Glutamatergic neuron (in vitro differentiated cells): ENCODE measurements around the gene METRN. TPM values are rescaled to one million over a fixed set of nuclear protein-coding genes. Genes with fewer than 3 reads are reported as not detected.

Source experiments
- DNase-seq: peaks from one replicate; pipeline ENCODE4 v3.0.0; 2022
- H3K27ac Mint-ChIP-seq: one replicate; pipeline ENCODE4 v1.8.0; 2020; ENCODE audit warnings: mild to moderate bottlenecking, mixed read lengths, inconsistent platforms; ENCODE audit not compliant: unreplicated experiment
- H3K27me3 Mint-ChIP-seq: one replicate; pipeline ENCODE4 v1.8.0; 2020; ENCODE audit warnings: mild to moderate bottlenecking, moderate library complexity, mixed read lengths, inconsistent platforms; ENCODE audit not compliant: unreplicated experiment
- H3K36me3 Mint-ChIP-seq: one replicate; pipeline ENCODE4 v1.8.0; 2020; ENCODE audit warnings: mild to moderate bottlenecking, mixed read lengths, inconsistent platforms; ENCODE audit not compliant: unreplicated experiment
- H3K4me1 Mint-ChIP-seq: one replicate; pipeline ENCODE4 v1.8.0; 2020; ENCODE audit warnings: mild to moderate bottlenecking, low read depth, mixed read lengths, inconsistent platforms; ENCODE audit not compliant: unreplicated experiment
- H3K4me3 Mint-ChIP-seq: one replicate; pipeline ENCODE4 v1.8.0; 2020; ENCODE audit warnings: mild to moderate bottlenecking, mixed read lengths, inconsistent platforms; ENCODE audit not compliant: unreplicated experiment
- H3K9me3 Mint-ChIP-seq: one replicate; pipeline ENCODE4 v1.8.0; 2020; ENCODE audit warnings: mild to moderate bottlenecking, moderate library complexity, mixed read lengths, inconsistent platforms; ENCODE audit not compliant: unreplicated experiment
- total RNA-seq: library from RNA; stranded (reverse); fragmentation: NEBNext Ultra II Directional; extraction: Animal tissue kit (Norgen Biotek cat#: 25700); gene quantifications from one replicate; pipeline ENCODE4 v1.2.1, GENCODE V29; 2021; ENCODE audit not compliant: unreplicated experiment
- TF ChIP-seq, protein P1 (sequence below): fragments of 200-600 bp; sonication (generic); IDR thresholded peaks from one replicate; pipeline ENCODE4 v1.5.0; 2021; ENCODE audit not compliant: partially characterized antibody, unreplicated experiment

Gene METRN
- total RNA-seq, 1 donor from 2014 or later, result 134 TPM

DNA sequence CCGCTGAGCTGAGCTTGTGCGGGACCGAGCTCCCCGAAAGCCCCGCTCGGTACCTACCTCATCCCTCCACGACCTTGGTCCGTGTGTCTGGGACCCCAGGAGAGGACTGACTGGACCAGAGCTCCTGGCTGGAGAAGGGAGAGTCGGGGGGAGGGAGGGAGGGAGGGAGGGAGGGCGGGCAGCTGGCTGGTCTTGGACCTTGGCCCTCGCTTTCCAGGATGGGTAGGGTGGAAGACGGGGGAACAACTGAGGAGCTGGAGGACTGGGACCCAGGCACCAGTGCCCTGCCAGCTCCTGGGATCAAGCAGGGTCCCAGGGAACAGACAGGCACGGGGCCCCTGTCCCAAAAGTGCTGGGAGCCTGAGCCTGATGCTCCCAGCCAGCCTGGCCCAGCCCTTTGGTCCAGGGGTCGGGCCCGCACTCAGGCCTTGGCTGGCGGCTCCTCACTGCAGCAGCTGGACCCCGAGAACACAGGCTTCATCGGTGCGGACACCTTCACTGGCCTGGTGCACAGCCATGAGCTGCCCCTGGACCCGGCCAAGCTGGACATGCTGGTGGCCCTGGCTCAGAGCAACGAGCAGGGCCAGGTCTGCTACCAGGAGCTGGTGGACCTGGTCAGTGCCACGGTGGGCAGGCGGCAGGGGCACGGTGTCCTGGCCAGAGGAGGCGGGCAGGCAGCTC lies 38.9 kb upstream of the METRN start:
- TF ChIP-seq, protein P1, sequence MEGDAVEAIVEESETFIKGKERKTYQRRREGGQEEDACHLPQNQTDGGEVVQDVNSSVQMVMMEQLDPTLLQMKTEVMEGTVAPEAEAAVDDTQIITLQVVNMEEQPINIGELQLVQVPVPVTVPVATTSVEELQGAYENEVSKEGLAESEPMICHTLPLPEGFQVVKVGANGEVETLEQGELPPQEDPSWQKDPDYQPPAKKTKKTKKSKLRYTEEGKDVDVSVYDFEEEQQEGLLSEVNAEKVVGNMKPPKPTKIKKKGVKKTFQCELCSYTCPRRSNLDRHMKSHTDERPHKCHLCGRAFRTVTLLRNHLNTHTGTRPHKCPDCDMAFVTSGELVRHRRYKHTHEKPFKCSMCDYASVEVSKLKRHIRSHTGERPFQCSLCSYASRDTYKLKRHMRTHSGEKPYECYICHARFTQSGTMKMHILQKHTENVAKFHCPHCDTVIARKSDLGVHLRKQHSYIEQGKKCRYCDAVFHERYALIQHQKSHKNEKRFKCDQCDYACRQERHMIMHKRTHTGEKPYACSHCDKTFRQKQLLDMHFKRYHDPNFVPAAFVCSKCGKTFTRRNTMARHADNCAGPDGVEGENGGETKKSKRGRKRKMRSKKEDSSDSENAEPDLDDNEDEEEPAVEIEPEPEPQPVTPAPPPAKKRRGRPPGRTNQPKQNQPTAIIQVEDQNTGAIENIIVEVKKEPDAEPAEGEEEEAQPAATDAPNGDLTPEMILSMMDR, result no peak
- Mint-ChIP-seq H3K27ac (no peak overlapping the region), H3K9me3 (peaks cover 6% of the 10 kb centered on the region), H3K4me3 (no peak overlapping the region), H3K27me3 (peaks cover 6% of the 10 kb centered on the region), H3K36me3 (no peaks in the 10 kb centered on the region), H3K4me1 (peaks cover 2% of the 10 kb centered on the region)
- no peak for DNase-seq

DNA sequence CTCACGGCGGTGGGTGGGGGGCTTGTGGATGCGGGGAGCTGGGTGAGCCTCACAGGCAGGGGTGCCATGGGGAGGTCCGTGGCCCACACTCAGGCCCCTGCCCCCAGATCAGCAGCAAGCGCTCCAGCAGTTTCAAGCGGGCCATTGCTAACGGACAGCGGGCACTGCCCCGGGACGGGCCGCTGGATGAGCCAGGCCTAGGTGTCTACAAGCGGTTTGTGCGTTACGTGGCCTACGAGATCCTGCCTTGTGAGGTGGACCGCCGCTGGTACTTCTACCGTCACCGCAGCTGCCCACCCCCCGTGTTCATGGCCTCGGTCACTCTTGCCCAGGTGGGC lies 38.4 kb upstream of the METRN start:
- Mint-ChIP-seq H3K27me3 (peaks cover 8% of the 10 kb centered on the region), H3K4me3 (no peak overlapping the region)
- TF ChIP-seq, protein P1, result no peak

DNA sequence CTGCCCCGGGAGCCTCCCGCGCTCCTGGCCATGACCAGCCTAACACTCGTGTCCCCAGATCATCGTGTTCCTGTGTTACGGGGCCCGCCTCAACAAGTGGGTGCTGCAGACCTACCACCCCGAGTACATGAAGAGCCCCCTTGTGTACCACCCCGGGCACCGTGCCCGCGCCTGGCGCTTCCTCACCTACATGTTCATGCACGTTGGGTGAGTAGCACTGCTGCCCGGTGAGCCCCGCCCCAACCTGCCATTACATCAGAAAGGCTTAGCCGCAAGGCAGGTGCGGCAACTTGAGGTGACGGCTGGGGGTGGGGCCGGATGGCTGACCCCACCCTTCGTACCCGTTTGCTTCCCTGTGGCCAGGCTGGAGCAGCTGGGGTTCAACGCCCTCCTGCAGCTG lies 38.0 kb upstream of the METRN start:
- no peak for DNase-seq
- Mint-ChIP-seq H3K9me3 (peaks cover 7% of the 10 kb centered on the region), H3K36me3 (no peaks in the 10 kb centered on the region), H3K4me3 (no peak overlapping the region), H3K27me3 (peaks cover 11% of the 10 kb centered on the region), H3K27ac (no peak overlapping the region), H3K4me1 (peaks cover 7% of the 10 kb centered on the region)
- TF ChIP-seq, protein P1, result no peak

More for the DNA sequence above, 38.4 kb upstream of the METRN start:
- DNase-seq, result no peak
- Mint-ChIP-seq H3K4me1 (peaks cover 4% of the 10 kb centered on the region), H3K36me3 (no peaks in the 10 kb centered on the region), H3K9me3 (peaks cover 6% of the 10 kb centered on the region), H3K27ac (no peak overlapping the region)

DNA sequence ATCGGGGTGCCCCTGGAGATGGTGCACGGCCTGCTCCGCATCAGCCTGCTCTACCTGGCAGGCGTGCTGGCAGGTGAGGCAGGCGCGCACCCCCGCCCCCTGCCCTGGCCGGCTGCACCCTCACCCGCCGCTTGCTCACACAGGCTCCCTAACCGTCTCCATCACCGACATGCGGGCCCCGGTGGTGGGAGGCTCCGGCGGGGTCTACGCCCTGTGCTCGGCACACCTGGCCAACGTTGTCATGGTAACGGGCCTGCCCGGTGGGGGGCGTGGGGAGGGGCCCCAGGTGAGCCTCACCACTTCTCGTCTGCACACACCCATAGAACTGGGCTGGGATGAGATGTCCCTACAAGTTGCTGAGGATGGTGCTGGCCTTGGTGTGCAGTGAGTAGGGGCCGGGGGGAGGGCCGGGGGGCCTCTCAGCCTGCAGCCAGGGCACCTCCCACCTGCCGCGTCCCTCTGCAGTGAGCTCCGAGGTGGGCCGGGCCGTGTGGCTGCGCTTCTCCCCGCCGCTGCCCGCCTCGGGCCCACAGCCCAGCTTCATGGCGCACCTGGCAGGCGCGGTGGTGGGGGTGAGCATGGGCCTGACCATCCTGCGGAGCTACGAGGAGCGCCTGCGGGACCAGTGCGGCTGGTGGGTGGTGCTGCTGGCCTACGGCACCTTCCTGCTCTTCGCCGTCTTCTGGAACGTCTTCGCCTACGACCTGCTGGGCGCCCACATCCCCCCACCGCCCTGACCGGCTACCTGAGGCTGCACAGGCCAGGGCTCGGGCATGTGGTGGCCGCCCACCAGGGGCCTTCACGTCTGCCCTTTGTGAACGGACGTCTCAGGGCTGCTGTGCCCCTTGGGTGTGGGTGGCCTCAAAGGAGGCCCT lies 37.4 kb upstream of the METRN start:
- Mint-ChIP-seq H3K27ac (no peak overlapping the region), H3K9me3 (peaks cover 7% of the 10 kb centered on the region), H3K4me1 (peaks cover 8% of the 10 kb centered on the region), H3K4me3 (no peak overlapping the region), H3K36me3 (no peaks in the 10 kb centered on the region), H3K27me3 (peaks cover 12% of the 10 kb centered on the region)
- DNase-seq, result no peak
- TF ChIP-seq, protein P1, result no peak

DNA sequence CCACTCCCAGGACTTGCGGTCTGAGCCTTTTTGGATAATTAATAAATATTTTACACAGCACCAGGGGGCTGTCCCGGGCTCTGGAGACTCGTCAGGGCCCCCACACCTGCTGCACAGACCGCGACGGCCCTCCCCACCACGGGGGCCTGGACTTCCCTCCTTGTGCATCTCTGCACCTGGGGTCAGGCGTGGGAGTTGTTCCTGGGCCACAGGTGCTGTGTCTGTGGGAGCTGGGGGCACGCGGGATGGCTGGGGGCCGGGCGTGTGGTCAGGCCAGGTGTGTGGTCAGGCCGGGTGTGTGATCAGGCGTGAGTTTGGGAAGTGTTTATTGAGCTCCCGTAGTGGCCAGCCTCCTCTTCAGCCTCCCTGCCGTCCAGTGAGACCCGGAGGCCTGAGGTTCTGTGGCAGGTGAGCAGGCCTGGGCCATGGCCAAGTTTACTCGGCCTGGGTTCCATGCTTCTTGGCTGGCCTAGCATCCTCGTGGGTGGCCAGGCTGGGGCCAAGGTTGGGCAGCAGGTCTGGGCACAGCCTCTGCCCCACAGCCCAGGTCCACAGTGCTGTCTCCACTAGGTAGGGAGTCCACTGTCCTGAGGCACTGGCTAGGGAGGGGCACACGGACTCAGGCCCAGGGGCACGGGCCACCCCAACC lies 36.6 kb upstream of the METRN start:
- Mint-ChIP-seq H3K4me1 (peaks cover 9% of the 10 kb centered on the region), H3K27me3 (peaks cover 13% of the 10 kb centered on the region), H3K27ac (no peak overlapping the region), H3K36me3 (no peaks in the 10 kb centered on the region), H3K4me3 (no peak overlapping the region), H3K9me3 (peaks cover 7% of the 10 kb centered on the region)
- no peak for DNase-seq
- TF ChIP-seq, protein P1, result no peak
